NCI-H128 (cell line): Measurements from ENCODE around the gene CSF1R.

Experiments used
- DNase-seq: peaks from one replicate; lab custom pipeline; 2025; ENCODE audit not compliant: unreplicated experiment; lab: John Stamatoyannopoulos, UW

Gene CSF1R

GRCh38 chr5:150120617-150121447 is 34.5 kb upstream of the CSF1R start:
- no peak for DNase-seq

GRCh38 chr5:150120062-150120441 is 33.7 kb upstream of the CSF1R start:
- no peak for DNase-seq

GRCh38 chr5:150119421-150120061 is 33.2 kb upstream of the CSF1R start:
- no peak for DNase-seq

- DNase-seq: no peak
Observed at GRCh38 chr5:150118561-150119229, 32.3 kb upstream of the CSF1R start.

- no peak for DNase-seq
Observed at GRCh38 chr5:150117945-150118560, 31.7 kb upstream of the CSF1R start.

- no peak for DNase-seq
Observed at GRCh38 chr5:150116667-150117400, 30.5 kb upstream of the CSF1R start.

GRCh38 chr5:150114773-150115408 is 28.5 kb upstream of the CSF1R start:
- no peak for DNase-seq

GRCh38 chr5:150114102-150114641 is 27.8 kb upstream of the CSF1R start:
- DNase-seq: no peak

GRCh38 chr5:150113047-150113744 is 26.8 kb upstream of the CSF1R start:
- DNase-seq: no peak

- DNase-seq: no peak
Observed at GRCh38 chr5:150112201-150113046, 26.1 kb upstream of the CSF1R start.

GRCh38 chr5:150111122-150111521 is 24.8 kb upstream of the CSF1R start:
- DNase-seq: no peak

- DNase-seq: no peak
Observed at GRCh38 chr5:150109921-150110320, 23.6 kb upstream of the CSF1R start.

GRCh38 chr5:150108711-150109514 is 22.6 kb upstream of the CSF1R start:
- DNase-seq: no peak

GRCh38 chr5:150107909-150108447 is 21.6 kb upstream of the CSF1R start:
- no peak for DNase-seq

- DNase-seq: no peak
Observed at GRCh38 chr5:150106674-150107426, 20.5 kb upstream of the CSF1R start.

- DNase-seq: no peak
Observed at GRCh38 chr5:150105928-150106615, 19.7 kb upstream of the CSF1R start.
